SIG-M5 treated with dmso at 0.1 percent for 504 hours (cell line): ENCODE data around the gene CD300LF.

Experiments used
- DNase-seq: peaks from one replicate; lab custom pipeline; 2025; ENCODE audit not compliant: unreplicated experiment; lab: John Stamatoyannopoulos, UW

Gene CD300LF

GRCh38 chr17:74645010-74645409 is 67.7 kb downstream of the CD300LF start:
- no peak for DNase-seq

- no peak for DNase-seq
Measured at GRCh38 chr17:74644419-74644818, 68.3 kb downstream of the CD300LF start.
